A549 (cell line): ENCODE measurements around the gene CCDC138. TPM values are rescaled to one million over a fixed set of nuclear protein-coding genes. Genes with fewer than 3 reads are reported as not detected.
"Not testable (repeated sequence)": the region's sequence is repeated elsewhere in the genome, so short reads cannot be mapped to it uniquely, and the experiment has no call there.

Experiments
- ATAC-seq, 2 experiments: fragments of 200-7000 bp in 1 of 2; fragments of >200 bp in 1 of 2; cut with Nextera tagmentation in 1 of 2; cut with Tn5 transposase in 1 of 2; 3 replicates each; pipeline versions ENCODE4 v1.8.0 to v1.9.1; 2018 to 2020; ENCODE audit warnings: mild to moderate bottlenecking in 1 of 2, moderate library complexity in 1 of 2
- CTCF ChIA-PET: fragments of 300-600 bp; sonication (Branson Sonifier 250); formaldehyde crosslinking; extraction: SDS; loops from one replicate; lab custom pipeline; 2021; ENCODE audit warnings: antibody characterized with exemption, inconsistent platforms; lab: Yijun Ruan, JAX
- POLR2A ChIA-PET: fragments of 350-600 bp; formaldehyde crosslinking; extraction: SDS; loops from one replicate; lab custom pipeline; 2021; ENCODE audit warnings: antibody characterized with exemption, inconsistent platforms; lab: Yijun Ruan, JAX
- DNase-seq, 2 experiments: peaks; one replicate each; pipeline versions ENCODE4 v3.0.0 to v3.0.0-alpha.2; 2011 to 2016; ENCODE audit warnings: low read depth in 1 of 2, low spot score in 1 of 2
- FAIRE-seq: peaks from 2 replicates; lab custom pipeline; 2011; peaks lifted over from hg19 to GRCh38; lab: Jason Lieb, UNC
- H3K27ac ChIP-seq, 2 experiments: fragments of >200 bp; sonication (Bioruptor Twin); formaldehyde crosslinking; 3 replicates each; pipeline ENCODE4 v1.5.1; 2016 to 2017
- H3K4me1 ChIP-seq: fragments of >200 bp; sonication (Bioruptor Twin); formaldehyde crosslinking; 3 replicates; pipeline ENCODE4 v1.6.1; 2016
- H3K4me2 ChIP-seq: fragments of >200 bp; sonication (Bioruptor Twin); formaldehyde crosslinking; 3 replicates; pipeline ENCODE4 v1.6.1; 2016
- H3K4me3 ChIP-seq: fragments of >200 bp; sonication (Bioruptor Twin); formaldehyde crosslinking; 3 replicates; pipeline ENCODE4 v1.5.1; 2016
- H3K9me3 ChIP-seq: fragments of >200 bp; sonication (Bioruptor Twin); formaldehyde crosslinking; 3 replicates; pipeline ENCODE4 v1.6.1; 2016
- BCL3 ChIP-seq: fragments of >200 bp; sonication (Bioruptor Twin); formaldehyde crosslinking; IDR thresholded peaks from 3 replicates; pipeline ENCODE4 v1.6.1; 2016
- CHD4 ChIP-seq: fragments of 200-600 bp; sonication (generic); IDR thresholded peaks from 2 replicates; pipeline ENCODE4 v1.6.1; 2016; ENCODE audit warnings: antibody characterized with exemption, mild to moderate bottlenecking, borderline replicate concordance
- EHMT2 ChIP-seq: fragments of 200-600 bp; sonication (generic); IDR thresholded peaks from 2 replicates; pipeline ENCODE4 v1.6.1; 2016; ENCODE audit warnings: antibody characterized with exemption, low read depth, mild to moderate bottlenecking, moderate library complexity
- ESRRA ChIP-seq: fragments of 150-350 bp; IDR thresholded peaks from 2 replicates; pipeline ENCODE4 v1.6.1; 2014; ENCODE audit warnings: mild to moderate bottlenecking, low read length, borderline replicate concordance
- FOSB ChIP-seq: fragments of 250-450 bp; sonication (Bioruptor Pico); IDR thresholded peaks from 2 replicates; pipeline ENCODE4 v1.5.0; 2020; ENCODE audit warnings: mild to moderate bottlenecking, moderate library complexity
- HES2 ChIP-seq: fragments of >200 bp; sonication (Bioruptor Twin); formaldehyde crosslinking; IDR thresholded peaks from 2 replicates; pipeline ENCODE4 v1.6.1; 2016
- HOXB13 ChIP-seq: fragments of 250-450 bp; sonication (Bioruptor Pico); IDR thresholded peaks from 2 replicates; pipeline ENCODE4 v1.5.0; 2020; ENCODE audit warnings: low read depth, mild to moderate bottlenecking, moderate library complexity
- HOXB5 ChIP-seq: fragments of 250-450 bp; sonication (Bioruptor Pico); IDR thresholded peaks from 2 replicates; pipeline ENCODE4 v1.5.0; 2020; ENCODE audit warnings: mild to moderate bottlenecking, moderate library complexity
- NFE2L2 ChIP-seq: fragments of 150-350 bp; conservative IDR thresholded peaks from 2 replicates; pipeline ENCODE4 v1.6.1; 2014; ENCODE audit warnings: low read length
- POLR2A ChIP-seq: IDR thresholded peaks from 2 replicates; pipeline ENCODE4 v1.6.1; 2012; ENCODE audit warnings: mild to moderate bottlenecking, low read length
- RNF2 ChIP-seq: fragments of 200-600 bp; sonication (generic); IDR thresholded peaks from 2 replicates; pipeline ENCODE4 v1.6.1; 2016; ENCODE audit warnings: low read depth, mild to moderate bottlenecking, antibody characterized with exemption, moderate library complexity, borderline replicate concordance
- TP53 ChIP-seq: fragments of 250-450 bp; sonication (Bioruptor Pico); IDR thresholded peaks from 2 replicates; pipeline ENCODE4 v1.5.0; 2021; ENCODE audit warnings: mild to moderate bottlenecking, moderate library complexity
- USF2 ChIP-seq: fragments of 450-650 bp; IDR thresholded peaks from 2 replicates; pipeline ENCODE4 v1.6.1; 2014; ENCODE audit warnings: antibody characterized with exemption
- ZNF302 ChIP-seq: fragments of 250-450 bp; sonication (Bioruptor Pico); IDR thresholded peaks from 2 replicates; pipeline ENCODE4 v1.9.0; 2021; ENCODE audit warnings: inconsistent platforms, mild to moderate bottlenecking, moderate library complexity
- ZSCAN20 ChIP-seq: fragments of 250-450 bp; sonication (Bioruptor Pico); IDR thresholded peaks from 2 replicates; pipeline ENCODE4 v1.8.0; 2022; ENCODE audit warnings: mild to moderate bottlenecking, moderate library complexity
- WGBS: methylation state at CpG from one replicate; pipeline ENCODE4 v1.1.6; 2017; ENCODE audit errors: missing lambda C conversion rate; 5-methylcytosine and 5-hydroxymethylcytosine counted together
- polyA plus RNA-seq, 4 experiments: library from polyadenylated mRNA; depleted of rRNA in 3 of 4; stranded (reverse); fragments of >200 nt; fragmentation: RNase III in 1 of 4; extraction: RNeasy Plus Mini Kit Qiagen cat#74134 plus additional on column Dnase treatment in 1 of 4; gene quantifications; 2 replicates in 3 of 4; 3 replicates in 1 of 4; pipeline ENCODE4 v1.2.3, GENCODE V29; 2011 to 2017
- TF ChIP-seq, protein P1 (sequence below): fragments of 250-450 bp; sonication (Bioruptor Pico); IDR thresholded peaks from 2 replicates; pipeline ENCODE4 v1.5.0; 2020; ENCODE audit warnings: low read depth, mild to moderate bottlenecking, moderate library complexity

Gene CCDC138
- polyA plus RNA-seq, 2 of the 4 experiments (the other 2 are of a cell fraction), result 9.7 to 13.0 TPM

GRCh38 chr2:108786354-108787215 is at the start of gene CCDC138 (continued):
- TF ChIP-seq, protein P1, sequence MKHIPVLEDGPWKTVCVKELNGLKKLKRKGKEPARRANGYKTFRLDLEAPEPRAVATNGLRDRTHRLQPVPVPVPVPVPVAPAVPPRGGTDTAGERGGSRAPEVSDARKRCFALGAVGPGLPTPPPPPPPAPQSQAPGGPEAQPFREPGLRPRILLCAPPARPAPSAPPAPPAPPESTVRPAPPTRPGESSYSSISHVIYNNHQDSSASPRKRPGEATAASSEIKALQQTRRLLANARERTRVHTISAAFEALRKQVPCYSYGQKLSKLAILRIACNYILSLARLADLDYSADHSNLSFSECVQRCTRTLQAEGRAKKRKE, result no peak
- 0 out of 2 replicates have a peak, but pooled peaks have one; percentile 52 for TF ChIP-seq TP53
- no peak for TF ChIP-seq NFE2L2
- no peak for TF ChIP-seq HOXB13 (CRISPR knock-in tag)
- TF ChIP-seq HES2, result no peak
- TF ChIP-seq ESRRA, result no peak
- TF ChIP-seq BCL3, result no peak; the same call in 2 of the 3 replicates
- no peak for TF ChIP-seq HOXB5
- no peak for TF ChIP-seq EHMT2
- TF ChIP-seq ZNF302 (CRISPR knock-in tag), result no peak
- no peak for TF ChIP-seq CHD4
- TF ChIP-seq POLR2A, result peak; percentile 69
- TF ChIP-seq FOSB, result no peak
- no peak for TF ChIP-seq ZSCAN20
- no peak for TF ChIP-seq USF2
- no peak for TF ChIP-seq RNF2

DNA sequence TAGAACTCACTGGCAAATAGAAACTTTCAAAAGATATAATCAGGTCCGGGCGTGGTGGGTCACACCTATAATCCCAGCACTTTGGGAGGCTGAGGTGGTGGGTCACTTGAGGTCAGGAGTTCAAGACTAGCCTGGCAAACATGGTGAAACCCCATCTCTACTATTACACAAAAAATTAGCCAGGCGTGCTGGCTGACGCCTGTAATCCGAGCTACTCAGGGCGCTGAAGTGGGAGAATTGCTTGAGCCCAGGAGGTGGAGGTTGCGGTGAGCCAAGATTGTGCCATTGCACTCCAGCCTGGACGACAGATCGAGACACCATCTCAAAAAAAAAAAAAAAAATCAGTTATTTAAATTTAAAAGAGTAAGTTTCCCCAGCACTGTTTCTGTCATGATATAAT is 28.6 kb upstream of the CCDC138 start:
- WGBS, result 96% methylated on average over 9 of the region's 9 CpGs
- H3K4me2 ChIP-seq, H3K4me3 ChIP-seq, FAIRE-seq, H3K27ac ChIP-seq, CTCF ChIA-PET, H3K9me3 ChIP-seq, DNase-seq, POLR2A ChIA-PET, H3K4me1 ChIP-seq, ATAC-seq: not testable (repeated sequence)

DNA sequence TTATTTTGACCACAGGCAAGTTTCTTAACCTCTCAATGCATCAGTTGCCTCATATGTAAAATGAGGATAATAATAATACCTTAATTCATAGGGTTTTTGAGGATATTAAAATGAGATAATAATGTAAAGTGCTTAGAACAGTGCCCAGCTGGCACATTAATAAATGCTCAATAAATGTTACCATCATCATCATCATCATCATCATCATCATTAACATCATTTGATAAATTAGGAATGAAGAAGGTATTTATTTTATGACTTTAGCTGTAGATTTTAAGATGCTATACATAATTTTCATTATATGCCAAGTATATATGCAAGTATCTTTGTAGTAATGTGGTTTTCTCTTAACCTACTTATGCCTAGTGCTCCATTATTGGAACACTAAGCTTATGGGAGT is 24.0 kb upstream of the CCDC138 start:
- not testable (repeated sequence) for FAIRE-seq

GRCh38 chr2:108766671-108767070 is 19.9 kb upstream of the CCDC138 start:
- H3K4me2 ChIP-seq, CTCF ChIA-PET, POLR2A ChIA-PET, H3K4me3 ChIP-seq, ATAC-seq, H3K27ac ChIP-seq, DNase-seq, FAIRE-seq, H3K4me1 ChIP-seq, H3K9me3 ChIP-seq: not testable (repeated sequence)
- 91% methylated on average over 5 of the region's 5 CpGs for WGBS

More for the DNA sequence above, 24.0 kb upstream of the CCDC138 start:
- H3K27ac ChIP-seq, POLR2A ChIA-PET, DNase-seq, H3K9me3 ChIP-seq, CTCF ChIA-PET, H3K4me2 ChIP-seq, H3K4me1 ChIP-seq, H3K4me3 ChIP-seq, ATAC-seq: not testable (repeated sequence)

DNA sequence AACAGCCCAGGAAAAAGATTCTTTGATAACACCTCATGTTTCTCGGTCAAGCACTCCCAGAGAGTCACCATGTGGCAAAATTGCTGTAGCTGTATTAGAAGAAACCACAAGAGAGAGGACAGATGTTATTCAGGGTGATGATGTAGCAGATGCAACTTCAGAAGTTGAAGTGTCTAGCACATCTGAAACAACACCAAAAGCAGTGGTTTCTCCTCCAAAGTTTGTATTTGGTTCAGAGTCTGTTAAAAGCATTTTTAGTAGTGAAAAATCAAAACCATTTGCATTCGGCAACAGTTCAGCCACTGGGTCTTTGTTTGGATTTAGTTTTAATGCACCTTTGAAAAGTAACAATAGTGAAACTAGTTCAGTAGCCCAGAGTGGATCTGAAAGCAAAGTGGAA is 18.7 kb upstream of the CCDC138 start:
- DNase-seq, H3K4me1 ChIP-seq, H3K4me3 ChIP-seq, H3K4me2 ChIP-seq, ATAC-seq, H3K27ac ChIP-seq, H3K9me3 ChIP-seq, CTCF ChIA-PET, POLR2A ChIA-PET, FAIRE-seq: not testable (repeated sequence)
- WGBS, result 97% methylated on average over 2 of the region's 2 CpGs
